Stomach (tissue), 4 donors: ENCODE measurements around the gene TMEM245.

Experiments used
- CTCF ChIP-seq, 7 experiments: fragments of 450-650 bp in 4 of 7; fragments of 200-600 bp in 3 of 7; sonication (generic) in 3 of 7; IDR thresholded peaks; one replicate each; pipeline ENCODE4 v1.5.1; 2016 to 2019; ENCODE audit warnings: antibody characterized with exemption in 7 of 7, control low read depth in 2 of 7, mild to moderate bottlenecking in 1 of 7
- POLR2AphosphoS5 ChIP-seq, 3 donors: sonication (generic); formaldehyde crosslinking; IDR thresholded peaks; one replicate each; pipeline ENCODE4 v1.6.1; 2016; ENCODE audit warnings: antibody characterized with exemption in 3 of 3

GRCh38 chr9:109149089-109149488 is 29.3 kb upstream of the TMEM245 start:
- TF ChIP-seq CTCF (IDR thresholded peaks at IDR 0.05) (no peak), POLR2AphosphoS5 (IDR thresholded peaks at IDR 0.05) (no peak)
